Fibroblast of peridontal ligament (primary cell): ENCODE measurements around the gene MCIDAS.

Source experiments
- DNase-seq: peaks from one replicate; pipeline ENCODE4 v3.0.0-alpha.2; 2010; ENCODE audit errors: extremely low read depth

MCIDAS gene

GRCh38 chr5:55226934-55227663, at the start of gene MCIDAS:
MCIDAS (minus strand) TSS chr5:55227315; CDS start chr5:55227138, 177 bp downstream.
- no peak for DNase-seq

- DNase-seq, result peak; percentile 2
These were observed 49.7 kb upstream of the MCIDAS start for GRCh38 chr5:55276771-55277170.

DNA sequence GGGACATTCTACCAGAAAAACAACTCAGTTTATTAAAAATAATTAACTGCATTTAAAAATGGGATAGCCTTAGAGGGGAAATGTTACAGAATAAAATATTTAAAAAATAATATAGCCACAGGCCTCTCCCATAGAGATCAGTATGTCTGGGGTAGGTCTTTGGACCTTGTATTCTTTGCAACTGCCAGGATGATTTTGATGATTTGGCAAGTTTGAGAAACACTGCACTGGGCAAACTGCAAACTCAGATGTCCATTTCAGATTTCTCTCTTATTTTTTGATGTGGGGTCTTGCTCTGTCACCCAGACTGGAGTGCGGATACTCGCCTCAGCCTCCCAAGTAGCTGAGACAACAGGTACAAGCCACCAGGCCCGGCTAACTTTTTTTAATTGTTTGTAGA, 31.2 kb upstream of the MCIDAS start:
- no peak for DNase-seq

DNA sequence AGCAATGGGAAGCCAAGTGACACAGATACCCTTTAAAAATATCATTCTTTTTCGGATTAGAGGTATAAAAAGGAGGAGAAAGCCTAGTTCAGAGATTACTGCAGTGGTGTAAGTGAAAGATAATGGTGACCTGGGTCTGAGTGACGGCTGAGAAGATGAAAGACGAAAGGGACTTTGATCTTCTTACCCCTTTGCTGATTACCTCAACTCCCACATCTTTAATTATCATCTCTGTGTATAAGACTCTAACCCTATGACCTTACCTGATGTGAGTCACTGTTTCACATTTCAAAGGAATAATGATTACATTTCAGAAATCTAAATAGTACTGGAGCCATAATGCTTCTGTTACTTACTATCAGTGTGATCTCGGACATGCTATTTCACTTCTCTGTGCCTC, 27.7 kb upstream of the MCIDAS start:
- no peak for DNase-seq

DNA sequence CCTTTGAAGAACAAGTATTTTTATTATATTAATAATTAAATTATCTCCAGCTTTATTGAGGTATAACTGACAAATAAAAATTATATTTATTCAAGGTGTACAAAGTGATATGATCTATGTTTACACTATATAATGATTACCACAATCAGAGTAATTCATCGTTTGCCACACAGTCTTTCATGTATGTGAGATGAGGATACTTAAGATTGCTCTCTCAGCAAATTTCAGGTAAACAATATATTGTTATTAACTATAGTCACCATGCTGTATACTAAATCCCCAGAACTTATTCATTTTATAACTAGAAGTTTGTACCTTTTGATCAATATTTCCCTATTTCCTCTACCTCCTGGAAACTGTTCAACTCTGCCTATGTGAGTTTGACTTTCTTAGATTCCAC, 22.9 kb upstream of the MCIDAS start:
- no peak for DNase-seq

DNA sequence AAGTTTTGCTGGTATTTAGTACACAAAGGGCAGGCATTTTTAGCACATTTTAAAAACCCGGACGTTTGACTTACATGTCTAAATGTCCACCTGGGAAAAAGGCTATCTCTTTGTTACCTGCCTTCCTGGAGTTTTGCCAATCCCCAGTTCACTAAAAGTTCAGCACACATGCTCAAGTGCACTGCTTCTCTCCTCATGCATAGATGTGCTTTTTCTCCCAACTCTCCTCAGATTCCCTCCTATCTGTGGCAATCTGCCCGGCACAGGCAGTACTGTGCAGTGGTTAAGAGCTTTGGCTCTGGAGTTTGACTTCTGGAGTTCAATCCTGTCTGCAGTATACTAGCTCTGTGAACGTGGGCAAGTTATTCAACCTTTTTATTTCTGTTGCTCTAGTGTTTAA, 14.6 kb upstream of the MCIDAS start:
- DNase-seq, result no peak

- DNase-seq, result no peak
These were observed 9.7 kb upstream of the MCIDAS start for GRCh38 chr5:55236800-55237199.

GRCh38 chr5:55234121-55234700, 7.1 kb upstream of the MCIDAS start:
- DNase-seq, result peak; percentile 22

DNA sequence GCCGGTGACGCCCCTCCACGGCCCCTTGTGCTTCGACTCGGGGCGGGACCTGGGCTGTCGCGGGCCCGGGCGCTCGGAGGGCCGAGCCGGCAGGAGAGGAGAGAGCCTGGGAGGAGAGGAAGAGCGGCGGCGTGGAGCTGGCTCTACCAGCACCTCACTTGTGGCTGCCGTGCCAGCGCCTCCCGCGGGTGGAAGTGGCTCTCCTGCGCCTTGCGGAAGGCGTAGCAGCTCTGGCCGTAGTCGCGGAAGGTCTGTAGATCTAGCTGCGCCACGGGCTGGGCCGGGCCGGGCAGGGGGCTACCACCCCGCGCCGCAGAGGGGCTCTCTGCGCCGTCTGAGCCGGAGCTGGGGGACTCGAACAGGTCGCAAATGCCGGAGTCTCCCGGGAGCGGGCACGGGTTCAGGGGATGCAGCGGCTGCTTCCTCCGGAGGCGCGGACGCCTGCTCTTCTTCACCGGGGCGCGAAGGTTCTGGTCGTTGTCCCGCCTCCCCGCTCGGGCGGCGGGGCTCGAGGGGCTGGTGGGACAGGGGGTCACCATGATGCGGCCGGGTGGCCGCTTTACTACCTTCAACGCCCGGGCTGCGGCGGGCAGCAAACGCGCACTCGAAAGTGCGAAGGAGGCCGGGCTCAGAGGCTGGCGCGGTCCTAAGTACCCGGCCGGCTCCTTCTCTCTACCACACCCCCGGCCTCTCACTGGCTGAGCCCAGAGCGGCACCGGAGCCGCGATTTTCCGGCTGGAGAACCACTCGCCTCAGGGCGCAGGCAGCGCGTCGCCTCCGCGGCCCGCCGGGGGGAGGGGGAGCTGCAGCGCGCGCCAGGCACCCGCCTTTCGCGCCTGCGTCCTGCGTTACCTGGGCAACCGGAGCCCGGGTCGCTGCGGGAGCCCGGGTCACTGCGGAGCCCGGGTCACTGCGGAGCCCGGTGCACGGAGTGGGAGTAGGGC, 6.1 kb upstream of the MCIDAS start, which contains the start of gene CCNO:
TSS of gene CCNO (minus strand) at position 624 of the 944 bp plus-strand sequence. CDS start at position 539, 85 bp downstream.
- peak; percentile 42 for DNase-seq

DNA sequence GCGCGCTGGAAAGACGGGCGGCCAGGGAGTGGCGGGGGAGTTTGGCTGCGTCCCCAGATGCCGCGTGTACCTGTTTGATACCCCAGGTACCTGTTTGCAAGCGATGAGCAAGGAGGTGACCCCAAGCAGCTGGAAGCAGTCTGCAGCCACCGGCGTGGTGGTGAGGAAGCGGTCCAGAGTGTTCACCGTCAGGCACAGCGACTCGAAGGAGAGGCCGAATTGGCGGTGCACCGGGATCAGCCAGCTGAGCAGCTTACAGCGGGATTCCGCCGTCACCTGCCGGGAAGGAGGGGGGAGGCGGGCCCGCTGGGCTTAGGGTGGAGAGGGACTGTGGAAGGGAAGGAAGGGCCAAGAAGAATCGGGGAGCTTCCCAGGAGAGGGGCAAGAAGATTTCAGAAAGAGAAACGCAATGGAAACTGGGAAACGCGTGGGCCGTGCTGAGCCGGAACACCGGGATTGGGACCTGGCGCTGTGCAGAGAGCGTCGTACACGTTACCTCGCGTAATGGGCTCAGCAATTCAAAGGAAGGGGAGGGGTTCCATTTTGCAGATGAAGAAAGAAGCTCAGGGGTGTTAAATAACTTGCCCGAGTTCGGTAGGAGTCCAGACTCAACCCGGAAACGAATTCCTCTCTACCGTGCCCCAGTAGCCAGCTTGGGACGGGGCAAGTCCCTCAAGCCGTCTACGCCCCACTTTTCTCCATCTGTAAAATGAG, 5.3 kb upstream of the MCIDAS start:
- DNase-seq, result peak; percentile 8

GRCh38 chr5:55231919-55232270, 4.8 kb upstream of the MCIDAS start:
- DNase-seq, result peak; percentile 44

GRCh38 chr5:55231029-55231918, 4.2 kb upstream of the MCIDAS start:
- peak; percentile 9 for DNase-seq

GRCh38 chr5:55230086-55230629, 3.0 kb upstream of the MCIDAS start:
- DNase-seq, result no peak

DNA sequence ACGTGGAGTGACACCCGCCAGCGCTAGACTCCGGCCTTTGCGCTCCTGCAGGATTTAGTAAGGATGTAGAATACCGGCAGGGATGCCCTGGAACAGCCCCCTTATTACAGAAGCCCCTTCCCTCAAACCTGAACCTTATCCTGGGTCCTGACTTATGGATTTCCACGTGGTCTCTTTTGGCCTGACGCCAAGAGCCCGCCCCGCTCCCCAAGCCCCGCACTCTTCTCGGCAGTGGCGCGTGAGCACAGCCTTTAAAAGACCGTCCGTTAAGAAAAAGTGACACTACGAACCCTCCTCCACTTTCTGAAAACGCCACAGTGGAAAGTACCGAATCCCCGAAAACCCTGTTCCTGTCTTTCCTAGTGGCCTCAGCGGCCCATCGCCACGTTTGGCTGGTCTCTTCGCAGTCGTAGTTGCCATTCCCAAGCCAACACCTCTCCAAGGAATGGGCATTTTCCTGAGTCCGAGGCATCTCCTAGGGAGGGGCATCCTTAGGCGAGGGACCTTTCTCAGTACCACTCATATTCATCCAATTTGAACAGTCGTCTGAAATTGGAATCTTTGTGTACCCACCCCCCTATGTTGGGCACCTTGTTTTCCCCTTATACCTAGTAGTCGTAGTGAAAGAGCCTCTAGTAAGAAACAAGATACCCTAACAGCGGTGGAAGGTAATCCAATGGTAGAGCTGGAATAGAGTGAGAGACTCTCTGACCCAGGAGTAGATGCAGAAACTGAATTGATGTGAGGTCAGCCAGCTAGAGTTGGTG, 732 bp upstream of the MCIDAS start:
- no peak for DNase-seq

DNA sequence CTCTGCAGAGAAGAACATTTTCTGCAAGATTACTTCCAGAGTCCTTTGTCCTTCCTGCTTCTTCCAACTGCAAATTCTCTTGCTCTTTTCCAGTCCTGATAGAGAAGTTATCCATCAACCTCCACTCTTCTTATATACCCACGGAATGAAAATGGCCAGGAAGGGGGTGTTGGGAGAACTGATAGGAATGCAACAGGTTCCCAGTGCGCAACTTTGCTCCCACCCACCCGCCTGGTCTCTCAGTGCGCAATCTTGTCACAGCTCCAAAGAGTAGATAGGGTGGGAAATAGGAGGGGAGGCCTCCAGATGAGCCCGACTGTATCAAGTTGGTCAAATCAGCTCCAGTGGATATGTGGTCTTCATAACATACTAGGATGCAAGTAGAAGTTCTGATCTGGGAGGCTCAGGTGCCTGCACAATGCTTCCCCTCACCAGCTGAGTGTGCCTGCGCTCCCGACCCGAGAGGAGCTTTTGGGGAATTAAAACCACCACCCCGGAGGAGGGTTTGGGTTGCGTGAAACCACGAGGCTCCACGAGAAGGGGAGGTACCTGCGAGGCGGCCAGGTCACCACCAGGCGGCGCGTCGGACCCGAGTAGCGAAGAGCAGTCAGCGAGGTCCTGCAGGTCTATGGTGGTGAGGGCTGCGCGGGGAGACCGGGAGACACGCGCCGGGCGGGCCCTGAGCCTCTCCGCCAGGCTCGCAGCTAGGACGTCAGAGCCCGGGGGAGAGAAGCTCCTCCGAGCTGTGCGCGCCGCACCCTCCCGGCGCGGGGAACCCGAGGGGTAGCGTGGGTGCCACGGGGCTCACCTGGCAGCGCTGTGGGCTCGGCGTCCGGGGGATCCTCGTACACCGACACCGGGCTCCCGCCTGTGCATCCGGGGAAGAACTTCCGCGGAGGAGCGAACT, 835 bp downstream of the MCIDAS start:
- no peak for DNase-seq

DNA sequence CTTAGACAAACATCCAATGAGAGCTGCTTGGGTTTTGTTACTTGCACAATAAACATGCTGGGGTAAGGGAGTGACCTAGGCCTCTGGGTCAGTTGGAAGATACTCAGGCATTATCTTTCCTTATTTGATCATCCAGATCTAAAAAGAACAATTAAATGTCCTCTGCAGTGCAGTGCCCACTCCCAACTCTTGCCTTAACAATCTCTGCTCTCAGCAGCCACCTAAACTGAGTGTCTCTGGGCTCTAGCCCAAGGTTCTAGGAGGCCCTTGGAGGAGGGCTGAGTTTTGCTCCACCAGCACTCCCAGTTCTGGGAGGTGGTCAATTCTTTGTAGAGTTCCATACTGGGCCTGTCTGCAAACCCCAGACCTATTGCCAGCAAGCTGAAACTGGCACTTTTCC, 1.8 kb downstream of the MCIDAS start:
- no peak for DNase-seq

DNA sequence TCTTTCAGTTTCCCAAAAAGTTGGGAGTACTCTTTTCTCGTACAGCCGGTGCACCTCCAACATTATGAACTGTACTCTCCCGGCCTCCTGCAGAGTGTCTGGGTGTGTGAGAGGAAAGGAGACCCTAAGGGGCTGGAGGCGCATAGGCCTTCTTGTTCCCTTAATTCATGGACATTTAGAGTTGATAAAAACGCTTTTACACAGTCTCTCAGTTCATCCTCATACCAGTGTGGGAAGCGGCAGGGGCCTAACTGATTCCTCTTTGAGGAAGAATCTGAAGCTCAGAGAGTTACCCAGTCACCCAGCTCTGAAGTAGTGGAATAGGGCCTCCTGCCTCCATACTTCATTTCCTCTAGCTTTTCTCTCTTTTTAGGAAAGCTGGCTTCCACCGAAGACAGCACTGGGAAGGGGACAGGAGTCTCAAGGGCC, 3.3 kb downstream of the MCIDAS start:
- no peak for DNase-seq

- DNase-seq, result no peak
These were observed 3.9 kb downstream of the MCIDAS start for GRCh38 chr5:55222985-55223811.
